Measurements from ENCODE around the gene CMIP. TPM values are rescaled to one million over a fixed set of nuclear protein-coding genes. Genes with fewer than 3 reads are reported as not detected.

The CMIP gene
- total RNA-seq, 3 donors from 2014 or later, result 73.3 to 127 (median 79.8) TPM

DNA sequence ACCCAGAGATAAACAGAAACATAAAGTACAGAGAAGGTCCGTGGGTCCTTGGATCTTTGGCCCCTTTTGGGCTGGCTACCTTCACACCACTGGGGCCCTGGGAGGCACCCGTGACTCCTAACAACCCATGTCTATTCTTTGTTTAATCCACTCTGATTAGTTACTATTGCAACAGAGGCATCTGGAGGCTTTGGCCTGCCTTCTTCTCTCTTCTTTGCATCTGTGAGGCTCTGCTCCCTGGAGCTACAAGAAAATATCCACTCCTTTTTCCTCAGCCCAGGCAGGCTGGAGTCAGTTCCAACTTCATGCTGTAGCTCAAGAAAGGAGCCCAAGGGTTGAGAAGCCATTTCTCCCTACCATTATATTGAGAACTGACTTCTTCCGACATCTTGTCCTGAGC, 9.5 kb upstream of the CMIP start:
- Histone ChIP-seq H3K4me1 (ENCODE audit: low read depth) (no peaks in the 10 kb centered on the region), H3K4me3 (no peak overlapping the region), H3K36me3 (ENCODE audit: low read depth) (no peaks in the 10 kb centered on the region), H3K9me3 (no peaks in the 10 kb centered on the region)
- intact Hi-C loops (cut with DNase I, micrococcal nuclease), result no loop called here
- DNase-seq (no peak), ATAC-seq (no peak)
- TF ChIP-seq, protein P1, sequence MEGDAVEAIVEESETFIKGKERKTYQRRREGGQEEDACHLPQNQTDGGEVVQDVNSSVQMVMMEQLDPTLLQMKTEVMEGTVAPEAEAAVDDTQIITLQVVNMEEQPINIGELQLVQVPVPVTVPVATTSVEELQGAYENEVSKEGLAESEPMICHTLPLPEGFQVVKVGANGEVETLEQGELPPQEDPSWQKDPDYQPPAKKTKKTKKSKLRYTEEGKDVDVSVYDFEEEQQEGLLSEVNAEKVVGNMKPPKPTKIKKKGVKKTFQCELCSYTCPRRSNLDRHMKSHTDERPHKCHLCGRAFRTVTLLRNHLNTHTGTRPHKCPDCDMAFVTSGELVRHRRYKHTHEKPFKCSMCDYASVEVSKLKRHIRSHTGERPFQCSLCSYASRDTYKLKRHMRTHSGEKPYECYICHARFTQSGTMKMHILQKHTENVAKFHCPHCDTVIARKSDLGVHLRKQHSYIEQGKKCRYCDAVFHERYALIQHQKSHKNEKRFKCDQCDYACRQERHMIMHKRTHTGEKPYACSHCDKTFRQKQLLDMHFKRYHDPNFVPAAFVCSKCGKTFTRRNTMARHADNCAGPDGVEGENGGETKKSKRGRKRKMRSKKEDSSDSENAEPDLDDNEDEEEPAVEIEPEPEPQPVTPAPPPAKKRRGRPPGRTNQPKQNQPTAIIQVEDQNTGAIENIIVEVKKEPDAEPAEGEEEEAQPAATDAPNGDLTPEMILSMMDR (IDR thresholded peaks at IDR 0.05), result no peak

DNA sequence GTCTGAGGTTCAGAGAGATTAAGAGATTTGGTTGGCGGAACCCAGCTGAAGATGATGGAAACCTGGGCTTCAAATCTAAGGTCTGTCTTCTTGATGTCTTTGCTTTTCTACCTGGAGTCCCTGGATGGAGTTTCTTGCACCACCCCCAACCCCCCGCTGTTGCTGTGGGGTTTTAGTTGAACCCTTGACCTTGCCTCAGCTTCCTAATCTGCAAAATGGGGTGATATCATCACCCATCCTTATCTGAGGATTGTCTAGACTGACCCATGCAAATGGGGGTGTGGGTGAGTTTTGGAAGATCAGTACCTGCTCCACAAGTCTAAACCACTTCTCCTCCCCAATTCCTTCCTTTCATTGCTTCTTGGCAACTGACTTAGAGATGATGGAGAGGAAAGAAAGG, 9.0 kb upstream of the CMIP start:
- no peaks in the 10 kb centered on the region for H3K9me3 ChIP-seq
- no peaks in the 10 kb centered on the region for H3K4me1 ChIP-seq (ENCODE audit: low read depth)
- ATAC-seq, result no peak
- no peak overlapping the region for H3K4me3 ChIP-seq
- H3K36me3 ChIP-seq (ENCODE audit: low read depth), result no peaks in the 10 kb centered on the region
- DNase-seq, result no peak
- TF ChIP-seq, protein P1 (IDR thresholded peaks at IDR 0.05), result no peak
- intact Hi-C loops (cut with DNase I, micrococcal nuclease), result no loop called here

DNA sequence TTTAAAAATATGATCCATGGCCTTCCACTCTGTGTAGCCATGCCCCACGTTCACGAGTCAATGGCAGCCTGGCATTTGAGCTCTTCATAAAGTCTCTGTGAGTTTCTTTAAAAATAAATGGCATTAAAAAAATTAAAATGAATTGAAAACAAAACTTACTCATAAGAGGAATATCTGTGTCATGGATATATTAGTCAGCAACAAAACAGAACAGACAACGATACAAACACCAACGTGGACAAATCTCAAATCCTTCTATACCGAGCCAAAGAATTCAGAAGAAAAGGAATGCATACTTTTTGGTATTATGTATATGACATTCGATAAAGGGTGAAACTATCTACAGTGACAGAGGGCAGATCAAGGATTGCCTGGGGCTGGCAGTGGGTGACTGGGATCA, 8.2 kb upstream of the CMIP start:
- ATAC-seq (no peak), DNase-seq (no peak)
- Histone ChIP-seq H3K36me3 (ENCODE audit: low read depth) (no peaks in the 10 kb centered on the region), H3K4me3 (no peak overlapping the region), H3K9me3 (no peaks in the 10 kb centered on the region), H3K4me1 (ENCODE audit: low read depth) (no peaks in the 10 kb centered on the region)
- intact Hi-C loops (cut with DNase I, micrococcal nuclease), result no loop called here
- TF ChIP-seq, protein P1 (IDR thresholded peaks at IDR 0.05), result no peak

DNA sequence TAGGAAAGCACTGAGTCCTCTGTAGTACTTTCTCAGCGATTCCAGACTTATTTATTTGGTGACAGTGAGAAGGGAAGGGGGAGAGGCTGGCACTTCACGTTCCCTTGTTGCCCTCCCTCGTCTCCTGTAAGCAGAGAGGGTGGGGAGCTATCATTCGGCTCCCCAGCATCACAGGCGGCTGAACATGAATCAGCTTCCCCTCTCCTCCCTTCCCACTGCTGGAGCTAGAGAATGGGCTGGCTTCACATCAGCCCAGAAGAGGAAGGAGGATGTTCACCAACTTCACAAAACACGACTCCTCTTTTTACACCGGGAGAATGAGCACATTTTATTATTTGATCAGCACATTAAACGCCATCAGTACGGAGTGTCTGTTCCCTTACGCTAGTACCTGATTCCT, 6.7 kb upstream of the CMIP start:
- TF ChIP-seq, protein P1 (IDR thresholded peaks at IDR 0.05), result no peak
- DNase-seq (no peak), ATAC-seq (no peak)
- intact Hi-C loops (cut with DNase I, micrococcal nuclease), result no loop called here
- no peak overlapping the region for H3K4me3 ChIP-seq
- no peaks in the 10 kb centered on the region for H3K9me3 ChIP-seq
- no peaks in the 10 kb centered on the region for H3K36me3 ChIP-seq (ENCODE audit: low read depth)
- no peaks in the 10 kb centered on the region for H3K4me1 ChIP-seq (ENCODE audit: low read depth)

DNA sequence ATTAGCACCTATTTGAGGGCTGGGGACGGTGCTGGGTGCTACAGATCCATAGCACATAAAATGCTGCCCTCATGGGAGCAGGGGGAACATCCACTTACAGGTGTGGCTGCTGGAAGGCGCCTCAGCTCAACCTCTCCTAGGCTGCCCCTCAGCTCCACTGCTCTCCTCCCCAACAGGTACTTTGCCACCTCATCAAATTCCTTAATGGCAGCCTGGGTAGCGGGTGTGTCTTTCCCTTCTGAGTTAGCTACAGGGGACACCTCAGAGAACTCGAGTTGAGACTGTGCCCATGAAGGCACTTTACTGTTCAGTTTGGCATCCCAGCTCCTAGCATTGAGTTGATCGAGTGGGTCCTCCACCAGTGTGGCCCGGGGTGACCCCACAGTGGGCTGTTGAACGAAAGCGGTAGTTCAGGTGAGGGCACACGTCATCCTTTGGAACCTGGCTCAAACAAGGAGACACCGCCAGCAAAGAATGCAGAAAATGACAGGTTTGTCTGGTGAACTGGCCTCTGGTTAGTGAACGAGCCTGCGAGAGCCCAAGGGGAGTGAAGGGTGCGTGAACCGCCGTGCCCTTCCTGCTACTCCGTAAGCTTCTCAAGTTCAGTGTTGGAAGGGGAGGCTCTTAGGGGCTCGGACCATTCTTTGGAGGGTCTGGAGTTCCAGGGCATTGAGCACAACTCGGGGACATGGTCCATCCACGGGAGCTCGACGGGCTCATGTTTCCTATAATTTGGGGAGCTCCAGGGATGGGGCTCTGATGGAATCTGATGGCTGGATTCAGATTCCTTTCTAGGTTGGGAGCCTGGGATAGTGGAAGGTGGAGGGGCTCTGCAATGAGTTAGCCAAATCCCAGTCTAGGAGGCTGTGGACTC, 3.5 kb upstream of the CMIP start:
- TF ChIP-seq, protein P1 (IDR thresholded peaks at IDR 0.05), result no peak
- intact Hi-C loops (cut with DNase I, micrococcal nuclease), result no loop called here
- no peaks in the 10 kb centered on the region for H3K36me3 ChIP-seq (ENCODE audit: low read depth)
- ATAC-seq (no peak), DNase-seq (no peak)
- no peak overlapping the region for H3K4me3 ChIP-seq
- H3K9me3 ChIP-seq, result no peaks in the 10 kb centered on the region
- H3K4me1 ChIP-seq (ENCODE audit: low read depth), result no peaks in the 10 kb centered on the region

Data from mucosa of descending colon (tissue), 3 donors.